ENCODE data around the gene FAP.

Gene FAP

GRCh38 chr2:162127422-162127821, 115.8 kb downstream of the FAP start:
- H3K4me2 ChIP-seq, result peak overlapping the region in 5 of 11 experiments; percentile 2 to 84 (median 53); a peak in 7 of 22 replicates
- no peak for TF ChIP-seq Cebpa-rat (IDR thresholded peaks at IDR 0.05)

GRCh38 chr2:162126527-162126926, 116.7 kb downstream of the FAP start:
- no peak overlapping the region for H3K4me3 ChIP-seq
- H3K4me1 ChIP-seq, result peaks cover 26 to 39% (median 32%) of the 10 kb centered on the region in 10 experiments
- no peak for TF ChIP-seq Cebpa-rat (IDR thresholded peaks at IDR 0.05)
- H3K36me3 ChIP-seq, result no peaks in the 10 kb centered on the region
- no peaks in the 10 kb centered on the region for H3K27me3 ChIP-seq
- H3K4me2 ChIP-seq, result peak overlapping the region; percentile 47 to 84 (median 54); a peak in 20 of 22 replicates
- H3K9ac ChIP-seq, result no peak overlapping the region
- H4K20me1 ChIP-seq, result no peaks in the 10 kb centered on the region
- H3K27ac ChIP-seq, result peak overlapping the region in 8 of 11 experiments; percentile 12 to 60 (median 44); a peak in 15 of 22 replicates
- peaks cover 0 to 11% (median 0%) of the 10 kb centered on the region in 11 experiments; a peak in 5 of 22 replicates for H3K9me3 ChIP-seq (replicated peaks in 1 of 11)

More at GRCh38 chr2:162127422-162127821, 115.8 kb downstream of the FAP start:
- no peaks in the 10 kb centered on the region for H3K27me3 ChIP-seq
- H3K4me1 ChIP-seq, result peaks cover 26 to 39% (median 32%) of the 10 kb centered on the region in 10 experiments
- H3K9ac ChIP-seq, result no peak overlapping the region
- H3K27ac ChIP-seq, result no peak overlapping the region
- H3K4me3 ChIP-seq, result no peak overlapping the region
- H4K20me1 ChIP-seq, result no peaks in the 10 kb centered on the region
- H3K36me3 ChIP-seq, result no peaks in the 10 kb centered on the region
- H3K9me3 ChIP-seq (replicated peaks in 1 of 11), result peaks cover 0 to 11% (median 0%) of the 10 kb centered on the region in 11 experiments; a peak in 5 of 22 replicates

GRCh38 chr2:162126111-162126519, 117.1 kb downstream of the FAP start:
- H4K20me1 ChIP-seq, result no peaks in the 10 kb centered on the region
- peak overlapping the region; percentile 47 to 84 (median 58) for H3K4me2 ChIP-seq
- TF ChIP-seq Cebpa-rat (IDR thresholded peaks at IDR 0.05), result no peak
- H3K4me3 ChIP-seq, result no peak overlapping the region
- H3K36me3 ChIP-seq, result no peaks in the 10 kb centered on the region
- H3K9me3 ChIP-seq (replicated peaks in 1 of 11), result peaks cover 0 to 9% (median 0%) of the 10 kb centered on the region in 11 experiments; a peak in 5 of 22 replicates
- H3K27me3 ChIP-seq, result no peaks in the 10 kb centered on the region
- peaks cover 26 to 39% (median 32%) of the 10 kb centered on the region in 10 experiments for H3K4me1 ChIP-seq
- H3K9ac ChIP-seq, result no peak overlapping the region
- peak overlapping the region in 9 of 11 experiments; percentile 31 to 60 (median 48); a peak in 17 of 22 replicates for H3K27ac ChIP-seq

GRCh38 chr2:162125138-162125537, 118.1 kb downstream of the FAP start:
- no peak for TF ChIP-seq Cebpa-rat (IDR thresholded peaks at IDR 0.05)

GRCh38 chr2:162123806-162124758, 119.2 kb downstream of the FAP start:
- Histone ChIP-seq H3K9ac (no peak overlapping the region), H3K4me2 (peak overlapping the region in 3 of 11 experiments; percentile 64 to 84 (median 76); a peak in 5 of 22 replicates)

More at GRCh38 chr2:162125138-162125537, 118.1 kb downstream of the FAP start:
- Histone ChIP-seq H3K27me3 (no peaks in the 10 kb centered on the region), H3K4me2 (peak overlapping the region; percentile 47 to 84 (median 58); a peak in 16 of 22 replicates), H3K36me3 (no peaks in the 10 kb centered on the region), H3K4me3 (no peak overlapping the region), H4K20me1 (no peaks in the 10 kb centered on the region), H3K4me1 (peaks cover 26 to 39% (median 32%) of the 10 kb centered on the region in 10 experiments), H3K9ac (no peak overlapping the region), H3K9me3 (replicated peaks in 1 of 11) (no peaks in the 10 kb centered on the region; a peak in 1 of 22 replicates), H3K27ac (peak overlapping the region in 7 of 11 experiments; percentile 31 to 60 (median 48); a peak in 11 of 22 replicates)

More at GRCh38 chr2:162123806-162124758, 119.2 kb downstream of the FAP start:
- H3K36me3 ChIP-seq, result no peaks in the 10 kb centered on the region
- H3K4me1 ChIP-seq, result peaks cover 26 to 39% (median 32%) of the 10 kb centered on the region in 10 experiments
- H3K4me3 ChIP-seq, result no peak overlapping the region
- no peak overlapping the region for H3K27ac ChIP-seq
- no peaks in the 10 kb centered on the region for H3K9me3 ChIP-seq (replicated peaks in 1 of 11)
- no peaks in the 10 kb centered on the region for H3K27me3 ChIP-seq
- no peaks in the 10 kb centered on the region for H4K20me1 ChIP-seq
- TF ChIP-seq Cebpa-rat (IDR thresholded peaks at IDR 0.05), result no peak
